ENCODE results near the gene ATXN1. TPM values are rescaled to one million over a fixed set of nuclear protein-coding genes. Genes with fewer than 3 reads are reported as not detected.
"Not testable (repeated sequence)": the region's sequence is repeated elsewhere in the genome, so short reads cannot be mapped to it uniquely, and the experiment has no call there.

ATXN1 gene
- total RNA-seq, 5 donors from 2014 or later (not counting 1 experiment from before 2014, with no cell fraction given) = 65.1 to 101 (median 77.5) TPM

DNA sequence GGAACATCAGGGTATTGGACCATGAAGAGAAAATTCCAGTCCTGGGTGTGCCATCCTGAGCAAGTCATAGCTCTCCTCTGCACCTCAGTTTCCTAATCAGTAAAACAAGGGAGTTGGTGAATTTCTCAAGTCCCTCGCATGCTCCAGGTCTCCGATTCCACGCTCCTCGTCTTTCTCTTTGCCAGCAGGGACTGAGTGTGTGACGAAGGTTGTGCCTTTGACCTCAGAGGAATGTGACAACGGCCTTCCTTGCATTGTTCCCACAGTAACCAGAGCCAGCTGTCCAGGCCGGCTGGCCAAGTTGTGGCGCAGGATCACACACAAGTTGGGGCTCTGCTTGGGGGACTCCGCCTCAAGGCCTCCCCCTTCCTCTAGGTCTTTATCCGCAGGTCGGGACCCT, 217.3 kb downstream of the ATXN1 start:
- Histone ChIP-seq H3K27ac (ENCODE audit: low read length) (no peak overlapping the region), H3K4me3 (ENCODE audit: control insufficient read depth in 1 of 2, extremely low read depth in 1 of 2, low read length in 1 of 2) (no peak overlapping the region), H3K36me3 (ENCODE audit: control insufficient read depth in 2 of 2, extremely low read depth in 1 of 2, insufficient read depth in 1 of 2, low read length in 1 of 2) (peaks cover 2 to 12% of the 10 kb centered on the region in 2 donors), H3K27me3 (replicated peaks in 1 of 2; ENCODE audit: control insufficient read depth in 2 of 2, extremely low read depth in 1 of 2, insufficient read depth in 2 of 2, low read length in 1 of 2) (no peaks in the 10 kb centered on the region), H3K4me1 (ENCODE audit: control insufficient read depth in 1 of 2, extremely low read depth in 1 of 2, insufficient read depth in 2 of 2, low read length in 2 of 2) (no peaks in the 10 kb centered on the region), H3K9me3 (no peaks in the 10 kb centered on the region)
- DNase-seq (no peak), ATAC-seq (replicated peaks in 1 of 4) (no peak)
- Mint-ChIP-seq H3K4me1 (peaks cover 0 to 2% (median 0%) of the 10 kb centered on the region in 3 donors), H3K9me3 (no peaks in the 10 kb centered on the region), H3K27me3 (no peaks in the 10 kb centered on the region), H3K36me3 (peaks cover 40% of the 10 kb centered on the region), H3K27ac (no peak overlapping the region), H3K4me3 (no peak overlapping the region)
- ChIA-PET POLR2A (interaction anchor here in 1 of 2 donors (0.7 kb wide), 1 partner anchor 184 kb away, joined by 10 read pairs; no protein-coding TSS in a partner anchor), CTCF (interaction anchor here in 1 of 2 donors (1.6 kb wide), 1 partner anchor 16 kb away, joined by 4 read pairs; no protein-coding TSS in a partner anchor)
- 97% methylated on average over 9 of the region's 11 CpGs for WGBS (ENCODE audit: insufficient coverage)

- no peak for ATAC-seq (replicated peaks in 1 of 4)
- H3K27me3 ChIP-seq (replicated peaks in 1 of 2; ENCODE audit: control insufficient read depth in 2 of 2, extremely low read depth in 1 of 2, insufficient read depth in 2 of 2, low read length in 1 of 2) = no peaks in the 10 kb centered on the region
- H3K9me3 Mint-ChIP-seq = no peaks in the 10 kb centered on the region
- peaks cover 44% of the 10 kb centered on the region for H3K36me3 Mint-ChIP-seq
- H3K36me3 ChIP-seq (ENCODE audit: control insufficient read depth in 2 of 2, extremely low read depth in 1 of 2, insufficient read depth in 1 of 2, low read length in 1 of 2) = peaks cover 2 to 12% of the 10 kb centered on the region in 2 donors
- no peak for DNase-seq
- POLR2A ChIA-PET = interaction anchor here in 1 of 2 donors (0.7 kb wide), 1 partner anchor 184 kb away, joined by 10 read pairs; no protein-coding TSS in a partner anchor
- H3K27ac ChIP-seq (ENCODE audit: low read length) = no peak overlapping the region
- CTCF ChIA-PET = interaction anchor here (0.6 kb wide), 2 partner anchors 154 to 218 kb away, joined by 3 to 4 read pairs; no protein-coding TSS in a partner anchor
- no CpG with 5 or more reads among the region's 5 CpGs for WGBS (ENCODE audit: insufficient coverage)
- H3K27me3 Mint-ChIP-seq = no peaks in the 10 kb centered on the region
- peaks cover 0 to 2% (median 0%) of the 10 kb centered on the region in 3 donors for H3K4me1 Mint-ChIP-seq
- no peaks in the 10 kb centered on the region for H3K9me3 ChIP-seq
- H3K4me3 Mint-ChIP-seq = no peak overlapping the region
- H3K27ac Mint-ChIP-seq = no peak overlapping the region
- no peak overlapping the region for H3K4me3 ChIP-seq (ENCODE audit: control insufficient read depth in 1 of 2, extremely low read depth in 1 of 2, low read length in 1 of 2)
- no peaks in the 10 kb centered on the region for H3K4me1 ChIP-seq (ENCODE audit: control insufficient read depth in 1 of 2, extremely low read depth in 1 of 2, insufficient read depth in 2 of 2, low read length in 2 of 2)
Observed at GRCh38 chr6:16543521-16543920, 217.7 kb downstream of the ATXN1 start.

DNA sequence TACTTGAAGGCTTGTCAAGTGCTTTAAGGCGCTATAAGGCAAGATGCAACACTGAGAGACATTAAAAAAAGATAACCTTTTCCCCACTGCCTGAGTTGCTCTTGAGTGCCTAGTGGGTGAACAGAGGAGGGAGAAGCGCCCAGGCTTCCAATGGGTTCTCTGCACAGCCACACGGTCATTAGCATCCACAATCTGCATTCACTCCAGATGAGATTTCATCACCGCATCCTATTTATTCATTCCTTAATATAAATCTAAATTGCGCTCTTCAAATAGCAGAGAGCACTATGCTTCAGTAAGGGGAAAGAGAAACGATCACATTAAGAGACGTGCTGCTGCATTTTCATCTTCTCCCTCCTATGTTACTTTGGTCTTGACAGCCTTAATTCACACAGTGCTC, 219.2 kb downstream of the ATXN1 start:
- Histone ChIP-seq H3K27ac (ENCODE audit: low read length) (no peak overlapping the region), H3K27me3 (replicated peaks in 1 of 2; ENCODE audit: control insufficient read depth in 2 of 2, extremely low read depth in 1 of 2, insufficient read depth in 2 of 2, low read length in 1 of 2) (no peaks in the 10 kb centered on the region), H3K9me3 (no peaks in the 10 kb centered on the region), H3K36me3 (ENCODE audit: control insufficient read depth in 2 of 2, extremely low read depth in 1 of 2, insufficient read depth in 1 of 2, low read length in 1 of 2) (peaks cover 2 to 9% of the 10 kb centered on the region in 2 donors), H3K4me3 (ENCODE audit: control insufficient read depth in 1 of 2, extremely low read depth in 1 of 2, low read length in 1 of 2) (no peak overlapping the region), H3K4me1 (ENCODE audit: control insufficient read depth in 1 of 2, extremely low read depth in 1 of 2, insufficient read depth in 2 of 2, low read length in 2 of 2) (no peaks in the 10 kb centered on the region)
- POLR2A ChIA-PET = no interaction called here
- CTCF ChIA-PET = no interaction called here
- H3K4me1 Mint-ChIP-seq = peaks cover 0 to 2% (median 0%) of the 10 kb centered on the region in 3 donors
- H3K36me3 Mint-ChIP-seq = peaks cover 36% of the 10 kb centered on the region
- H3K27me3 Mint-ChIP-seq = no peaks in the 10 kb centered on the region
- no peak for ATAC-seq (replicated peaks in 1 of 4)
- H3K4me3 Mint-ChIP-seq = no peak overlapping the region
- no CpG with 5 or more reads among the region's 7 CpGs for WGBS (ENCODE audit: insufficient coverage)
- no peak overlapping the region for H3K27ac Mint-ChIP-seq
- DNase-seq = no peak
- no peaks in the 10 kb centered on the region for H3K9me3 Mint-ChIP-seq

DNA sequence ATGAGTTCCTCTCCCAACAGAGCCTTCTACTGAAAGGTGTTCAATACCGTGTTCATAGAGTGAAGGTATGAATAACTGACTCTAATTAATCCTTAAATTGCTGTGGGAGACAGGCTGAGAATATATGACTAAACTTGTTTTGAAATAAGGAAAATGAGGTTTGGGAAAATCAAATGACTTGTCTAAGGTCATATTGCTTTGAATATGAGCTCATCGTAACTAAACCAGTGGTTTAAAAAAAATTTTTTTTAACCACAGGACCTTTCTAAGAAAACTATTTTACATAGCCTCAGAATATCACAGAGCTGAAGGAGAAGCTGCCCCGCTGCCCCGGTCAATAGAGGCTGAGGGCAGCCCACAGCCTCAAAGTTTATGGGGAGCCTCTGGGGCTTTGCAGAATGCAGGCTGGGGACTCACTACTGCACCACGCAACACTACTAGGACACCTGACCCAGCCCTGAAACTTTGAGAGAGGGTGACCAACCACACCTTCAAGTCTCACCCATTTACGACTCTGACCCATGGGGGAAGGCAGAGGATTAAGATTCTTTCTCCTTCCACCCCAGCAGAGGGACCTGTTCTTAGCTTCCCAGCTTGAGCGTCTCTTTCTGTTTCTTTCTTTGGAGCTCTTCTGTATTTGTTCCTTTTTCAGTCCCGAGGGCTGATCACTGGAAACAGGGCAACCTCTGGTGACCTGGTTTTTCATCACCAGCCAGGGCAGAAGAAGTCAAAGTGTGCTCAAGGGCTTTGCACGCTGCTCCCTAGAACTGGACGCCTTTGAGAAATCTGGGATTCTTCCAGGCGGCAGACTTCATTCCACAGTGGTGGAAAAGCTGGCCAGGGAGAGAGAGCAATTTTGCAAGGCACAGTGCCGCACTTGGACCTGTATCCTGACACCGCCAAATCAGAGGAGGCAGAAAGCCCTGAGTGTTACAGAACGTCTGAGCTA, 220.2 kb downstream of the ATXN1 start:
- CTCF ChIA-PET = no interaction called here
- H3K27ac Mint-ChIP-seq = no peak overlapping the region
- peaks cover 30% of the 10 kb centered on the region for H3K36me3 Mint-ChIP-seq
- Histone ChIP-seq H3K36me3 (ENCODE audit: control insufficient read depth in 2 of 2, extremely low read depth in 1 of 2, insufficient read depth in 1 of 2, low read length in 1 of 2) (peaks cover 2 to 9% of the 10 kb centered on the region in 2 donors), H3K4me3 (ENCODE audit: control insufficient read depth in 1 of 2, extremely low read depth in 1 of 2, low read length in 1 of 2) (no peak overlapping the region), H3K27me3 (replicated peaks in 1 of 2; ENCODE audit: control insufficient read depth in 2 of 2, extremely low read depth in 1 of 2, insufficient read depth in 2 of 2, low read length in 1 of 2) (no peaks in the 10 kb centered on the region), H3K27ac (ENCODE audit: low read length) (no peak overlapping the region), H3K4me1 (ENCODE audit: control insufficient read depth in 1 of 2, extremely low read depth in 1 of 2, insufficient read depth in 2 of 2, low read length in 2 of 2) (no peaks in the 10 kb centered on the region), H3K9me3 (no peaks in the 10 kb centered on the region)
- ATAC-seq (replicated peaks in 1 of 4) (no peak), DNase-seq (no peak)
- H3K4me3 Mint-ChIP-seq = no peak overlapping the region
- 91% methylated on average over 10 of the region's 14 CpGs for WGBS (ENCODE audit: insufficient coverage)
- no peaks in the 10 kb centered on the region for H3K27me3 Mint-ChIP-seq
- H3K4me1 Mint-ChIP-seq = peaks cover 0 to 2% (median 0%) of the 10 kb centered on the region in 3 donors
- no peaks in the 10 kb centered on the region for H3K9me3 Mint-ChIP-seq
- POLR2A ChIA-PET = interaction anchor here in 1 of 2 donors (0.6 kb wide), 1 partner anchor 10 kb away, joined by 3 read pairs; no protein-coding TSS in a partner anchor

DNA sequence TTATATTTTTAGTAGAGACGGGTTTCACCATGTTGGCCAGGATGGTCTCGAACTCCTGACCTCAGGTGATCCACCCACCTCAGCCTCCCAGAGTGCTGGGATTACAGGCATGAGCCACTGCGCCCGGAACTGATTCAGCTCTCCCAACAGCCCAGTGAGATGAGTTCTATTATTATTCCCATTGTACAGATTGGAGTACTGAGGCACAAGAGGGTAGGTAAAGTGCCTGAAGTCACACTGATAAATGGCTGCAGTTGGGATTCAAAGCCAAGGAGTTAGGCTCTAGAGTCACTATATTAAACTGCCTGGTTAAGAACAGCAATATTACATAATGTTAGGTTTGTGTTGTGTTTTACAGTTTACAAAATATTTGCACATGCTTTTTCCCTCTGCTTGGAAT, 220.9 kb downstream of the ATXN1 start:
- H3K4me1 Mint-ChIP-seq; ATAC-seq (replicated peaks in 1 of 4); CTCF ChIA-PET; H3K27ac ChIP-seq (ENCODE audit: low read length); H3K4me3 ChIP-seq (ENCODE audit: control insufficient read depth in 1 of 2, extremely low read depth in 1 of 2, low read length in 1 of 2); POLR2A ChIA-PET; DNase-seq; H3K27ac Mint-ChIP-seq; H3K9me3 Mint-ChIP-seq; H3K4me3 Mint-ChIP-seq; H3K36me3 ChIP-seq (ENCODE audit: control insufficient read depth in 2 of 2, extremely low read depth in 1 of 2, insufficient read depth in 1 of 2, low read length in 1 of 2); H3K9me3 ChIP-seq; H3K27me3 Mint-ChIP-seq; H3K27me3 ChIP-seq (replicated peaks in 1 of 2; ENCODE audit: control insufficient read depth in 2 of 2, extremely low read depth in 1 of 2, insufficient read depth in 2 of 2, low read length in 1 of 2); H3K4me1 ChIP-seq (ENCODE audit: control insufficient read depth in 1 of 2, extremely low read depth in 1 of 2, insufficient read depth in 2 of 2, low read length in 2 of 2): not testable (repeated sequence)
- WGBS (ENCODE audit: insufficient coverage) = no CpG with 5 or more reads among the region's 4 CpGs
- peaks cover 25% of the 10 kb centered on the region for H3K36me3 Mint-ChIP-seq

DNA sequence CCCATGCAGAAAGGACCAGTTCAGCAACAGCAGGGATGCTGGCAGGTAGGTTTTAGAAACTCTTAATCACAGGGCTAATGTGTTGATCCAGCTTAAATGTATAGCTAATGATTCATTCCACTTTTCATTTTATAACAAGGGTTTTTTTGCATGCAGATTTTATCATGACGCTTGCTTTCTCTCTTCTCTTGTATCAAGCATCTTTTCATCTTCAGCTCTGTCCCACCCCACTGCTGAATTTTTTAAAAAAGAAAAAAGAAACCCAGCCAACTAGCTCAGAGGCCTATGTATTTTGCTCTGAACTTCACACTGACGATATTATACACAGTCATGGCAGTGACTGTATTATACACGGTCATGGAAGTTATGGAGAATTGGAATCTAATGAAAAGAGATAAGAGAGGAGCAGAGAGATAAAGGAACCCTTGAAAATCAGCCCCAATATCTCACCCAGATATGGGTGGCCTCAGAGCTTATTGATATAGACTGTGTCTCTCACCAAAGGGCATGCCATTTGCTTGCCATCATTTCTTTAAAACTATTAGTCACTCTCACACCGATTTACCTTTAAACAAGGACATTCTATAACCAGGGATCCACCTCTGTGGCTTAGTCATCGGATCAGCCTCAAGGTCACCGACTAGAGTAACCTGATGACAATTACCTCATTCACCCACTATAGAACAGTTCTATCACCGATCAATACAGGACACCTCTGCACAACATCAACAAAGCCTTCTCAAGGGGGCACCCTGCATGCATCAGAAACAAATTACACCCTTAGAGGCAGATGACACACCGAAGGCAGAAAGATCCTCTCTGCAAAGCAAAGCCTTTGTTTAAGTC, 222.0 kb downstream of the ATXN1 start:
- ATAC-seq (replicated peaks in 1 of 4) = no peak
- Histone ChIP-seq H3K4me3 (ENCODE audit: control insufficient read depth in 1 of 2, extremely low read depth in 1 of 2, low read length in 1 of 2) (no peak overlapping the region), H3K27me3 (replicated peaks in 1 of 2; ENCODE audit: control insufficient read depth in 2 of 2, extremely low read depth in 1 of 2, insufficient read depth in 2 of 2, low read length in 1 of 2) (no peaks in the 10 kb centered on the region), H3K4me1 (ENCODE audit: control insufficient read depth in 1 of 2, extremely low read depth in 1 of 2, insufficient read depth in 2 of 2, low read length in 2 of 2) (no peaks in the 10 kb centered on the region), H3K9me3 (no peaks in the 10 kb centered on the region), H3K36me3 (ENCODE audit: control insufficient read depth in 2 of 2, extremely low read depth in 1 of 2, insufficient read depth in 1 of 2, low read length in 1 of 2) (peaks cover 2 to 4% of the 10 kb centered on the region in 2 donors), H3K27ac (ENCODE audit: low read length) (no peak overlapping the region)
- CTCF ChIA-PET = no interaction called here
- Mint-ChIP-seq H3K4me1 (peaks cover 0 to 6% (median 4%) of the 10 kb centered on the region in 3 donors), H3K36me3 (peaks cover 17% of the 10 kb centered on the region), H3K4me3 (no peak overlapping the region), H3K9me3 (no peaks in the 10 kb centered on the region), H3K27me3 (no peaks in the 10 kb centered on the region), H3K27ac (no peak overlapping the region)
- 77% methylated on average over 4 of the region's 8 CpGs for WGBS (ENCODE audit: insufficient coverage)
- no peak for DNase-seq
- POLR2A ChIA-PET = no interaction called here
